RWPE1 (cell line): ENCODE results near the gene ADAMTS20.

Source experiments
- CTCF ChIA-PET: fragments of 350-600 bp; sonication (Branson Sonifier 250); formaldehyde crosslinking; extraction: SDS; loops from one replicate; lab custom pipeline; 2021; lab: Yijun Ruan, JAX
- POLR2A ChIA-PET: fragments of 400-600 bp; formaldehyde crosslinking; extraction: SDS; loops from one replicate; lab custom pipeline; 2020; ENCODE audit warnings: antibody characterized with exemption; ENCODE audit not compliant: low non-redundant PET; lab: Yijun Ruan, JAX
- DNase-seq: peaks from one replicate; pipeline ENCODE4 v3.0.0; 2012; ENCODE audit warnings: low spot score
- H3K27ac ChIP-seq: fragments of 450-650 bp; 2 replicates; pipeline ENCODE4 v1.5.1; 2017
- TF ChIP-seq, protein P1 (sequence below): fragments of 450-650 bp; conservative IDR thresholded peaks from 2 replicates; pipeline ENCODE4 v1.5.1; 2017; ENCODE audit warnings: low read depth, mild to moderate bottlenecking

Gene ADAMTS20

DNA sequence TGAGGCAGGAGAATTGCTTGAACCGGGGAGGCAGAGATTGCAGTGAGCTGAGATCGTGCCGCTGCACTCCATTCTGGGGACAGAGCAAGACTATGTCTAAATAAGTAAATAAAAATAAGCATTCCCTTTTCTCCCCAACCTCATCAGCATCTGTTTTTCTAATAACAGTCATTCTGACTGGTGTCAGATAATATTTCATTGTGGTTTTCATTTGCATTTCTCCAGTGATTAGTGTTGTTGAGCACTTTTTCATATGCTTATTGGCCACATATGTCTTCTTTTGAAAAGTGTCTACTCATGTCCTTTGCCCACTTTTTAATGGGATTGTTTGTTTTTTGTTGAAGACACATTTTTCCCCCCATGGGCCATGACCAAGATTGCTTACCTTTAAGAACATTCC, 243.2 kb downstream of the ADAMTS20 start:
- CTCF ChIA-PET, result no interaction called here
- TF ChIP-seq, protein P1, sequence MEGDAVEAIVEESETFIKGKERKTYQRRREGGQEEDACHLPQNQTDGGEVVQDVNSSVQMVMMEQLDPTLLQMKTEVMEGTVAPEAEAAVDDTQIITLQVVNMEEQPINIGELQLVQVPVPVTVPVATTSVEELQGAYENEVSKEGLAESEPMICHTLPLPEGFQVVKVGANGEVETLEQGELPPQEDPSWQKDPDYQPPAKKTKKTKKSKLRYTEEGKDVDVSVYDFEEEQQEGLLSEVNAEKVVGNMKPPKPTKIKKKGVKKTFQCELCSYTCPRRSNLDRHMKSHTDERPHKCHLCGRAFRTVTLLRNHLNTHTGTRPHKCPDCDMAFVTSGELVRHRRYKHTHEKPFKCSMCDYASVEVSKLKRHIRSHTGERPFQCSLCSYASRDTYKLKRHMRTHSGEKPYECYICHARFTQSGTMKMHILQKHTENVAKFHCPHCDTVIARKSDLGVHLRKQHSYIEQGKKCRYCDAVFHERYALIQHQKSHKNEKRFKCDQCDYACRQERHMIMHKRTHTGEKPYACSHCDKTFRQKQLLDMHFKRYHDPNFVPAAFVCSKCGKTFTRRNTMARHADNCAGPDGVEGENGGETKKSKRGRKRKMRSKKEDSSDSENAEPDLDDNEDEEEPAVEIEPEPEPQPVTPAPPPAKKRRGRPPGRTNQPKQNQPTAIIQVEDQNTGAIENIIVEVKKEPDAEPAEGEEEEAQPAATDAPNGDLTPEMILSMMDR, result no peak
- POLR2A ChIA-PET, result no interaction called here
- no peak for DNase-seq
- H3K27ac ChIP-seq, result no peak overlapping the region

DNA sequence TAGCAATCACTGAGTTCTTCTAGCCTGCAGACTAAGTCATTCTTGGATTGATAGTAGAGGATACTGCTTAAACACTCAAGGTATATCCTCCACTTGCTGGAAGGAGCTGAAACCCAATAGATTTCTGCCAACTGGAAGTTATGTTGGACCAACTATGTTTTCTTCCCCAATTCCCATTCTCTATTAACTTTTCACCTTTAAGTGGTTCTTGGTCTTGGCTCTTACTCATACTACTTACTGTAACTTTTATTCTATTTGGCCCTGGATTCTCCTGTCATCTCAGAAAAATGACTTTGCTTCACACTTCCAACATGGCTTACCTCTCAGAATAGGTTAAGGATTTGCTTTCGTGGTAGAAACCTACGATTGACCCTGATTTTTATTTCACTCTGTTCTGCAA, 244.9 kb downstream of the ADAMTS20 start:
- DNase-seq, result no peak
- CTCF ChIA-PET, result no interaction called here
- POLR2A ChIA-PET, result no interaction called here
- TF ChIP-seq, protein P1, result no peak
- no peak overlapping the region for H3K27ac ChIP-seq

DNA sequence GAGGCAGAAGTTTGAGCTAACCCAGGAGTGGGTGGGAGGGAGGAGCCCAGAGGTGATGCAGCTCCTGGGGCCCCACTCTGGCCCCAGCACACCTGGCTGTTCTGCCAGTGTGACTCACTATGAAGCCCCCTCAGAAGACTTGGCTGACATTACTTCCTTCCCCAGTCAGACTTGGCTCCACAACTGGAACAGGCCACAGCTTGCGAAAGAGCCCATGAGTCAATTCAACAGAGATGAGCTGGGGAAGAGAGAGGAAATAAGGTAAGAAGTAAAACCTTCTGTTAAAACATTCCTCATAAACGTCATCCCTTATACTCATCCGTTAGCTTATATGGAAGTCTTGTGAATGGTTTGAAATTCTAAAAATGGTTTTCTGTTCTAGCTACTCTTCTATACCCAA, 245.9 kb downstream of the ADAMTS20 start:
- TF ChIP-seq, protein P1, result no peak
- POLR2A ChIA-PET, result no interaction called here
- CTCF ChIA-PET, result interaction anchor here (0.5 to 0.9 kb wide), 2 partner anchors 30 to 654 kb away, joined by 3 read pairs; no protein-coding TSS in a partner anchor
- H3K27ac ChIP-seq, result peak overlapping the region; percentile 77
- peak; percentile 87 for DNase-seq

DNA sequence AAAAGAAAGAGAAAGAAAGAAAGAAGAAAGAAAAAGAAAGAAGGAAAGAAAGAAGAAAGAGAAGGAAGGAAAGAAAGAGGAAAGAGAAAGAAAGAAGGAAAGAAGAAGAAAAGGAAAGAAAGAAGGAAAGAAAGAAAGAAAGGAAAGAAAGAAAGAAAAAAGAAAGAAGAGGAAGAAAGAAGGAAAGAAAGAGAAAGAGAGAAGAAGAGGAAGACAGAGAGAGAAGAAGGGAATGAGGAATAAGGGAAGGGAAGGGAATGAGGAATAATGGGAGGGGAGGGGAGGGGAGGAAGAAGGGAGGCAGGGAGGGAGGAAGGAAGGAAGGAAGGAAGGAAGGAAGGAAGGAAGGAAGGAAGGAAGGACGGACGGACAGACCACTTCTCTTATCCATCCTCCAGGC, 246.9 kb downstream of the ADAMTS20 start:
- ChIA-PET POLR2A (no interaction called here), CTCF (no interaction called here)
- TF ChIP-seq, protein P1, result no peak
- DNase-seq, result no peak
- H3K27ac ChIP-seq, result no peak overlapping the region
